ENCODE results near the gene WDR72.

DNA sequence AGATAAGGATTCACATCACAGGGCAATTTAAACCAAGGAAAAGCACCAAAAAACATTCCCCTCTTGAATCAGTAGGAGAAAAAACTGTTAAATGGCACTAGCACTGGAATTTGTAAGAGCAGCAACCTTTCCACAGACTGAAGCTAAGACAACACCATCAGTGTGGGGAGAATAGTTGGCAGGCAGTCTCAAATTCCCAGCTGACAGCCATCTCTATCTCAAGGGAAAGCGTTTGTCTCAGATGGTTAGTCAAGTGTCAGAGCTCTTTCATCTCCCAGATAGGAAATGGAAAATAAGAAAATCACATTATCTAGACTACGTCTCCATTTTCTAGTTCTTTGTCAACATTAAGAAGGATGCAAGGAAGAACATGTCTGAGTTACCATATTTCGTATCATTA is 228.7 kb downstream of the WDR72 start:
- TF ChIP-seq POLR2A (IDR thresholded peaks at IDR 0.05) (no peak), CTCF (IDR thresholded peaks at IDR 0.05) (no peak)

Data from ovary (tissue), 3 donors.